ENCODE measurements around the gene FMNL2.

The FMNL2 gene

DNA sequence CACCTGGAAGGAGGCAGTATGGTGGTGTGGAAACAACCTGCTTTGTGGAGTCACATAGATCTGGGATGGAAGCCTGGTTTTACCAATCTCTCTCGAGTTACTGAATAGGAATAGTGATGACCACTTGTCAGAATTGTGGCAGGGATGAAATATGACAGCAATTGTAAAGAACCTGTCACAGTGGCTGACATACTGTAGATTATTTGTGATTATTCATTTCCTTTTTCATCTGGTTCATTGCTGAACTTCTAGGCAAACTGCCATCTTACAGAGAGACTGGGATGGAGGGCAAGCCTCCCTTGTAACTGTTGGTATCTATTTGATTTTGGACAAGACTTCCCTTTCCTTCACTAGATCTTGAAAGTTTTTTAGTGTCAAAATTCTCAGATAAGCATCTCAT is 42.0 kb downstream of the FMNL2 start:
- Histone ChIP-seq H3K36me3 (ENCODE audit: control insufficient read depth in 2 of 2, insufficient read depth in 1 of 2, low read length in 2 of 2) (no peaks in the 10 kb centered on the region), H3K27ac (ENCODE audit: extremely low read depth, low read depth, low read length) (no peak overlapping the region), H3K4me3 (ENCODE audit: low read depth, low read length) (no peak overlapping the region), H3K4me1 (ENCODE audit: control insufficient read depth, insufficient read depth, low read length) (peaks cover 21% of the 10 kb centered on the region), H3K9me3 (ENCODE audit: control insufficient read depth, insufficient read depth, low read depth, low read length) (no peaks in the 10 kb centered on the region)
- ChIA-PET CTCF (interaction anchor here (1.0 kb wide), 1 partner anchor 9 kb away, joined by 3 read pairs; no protein-coding TSS in a partner anchor), POLR2A (no interaction called here)
- TF ChIP-seq ZNF530 (tag by site-specific recombination; IDR thresholded peaks at IDR 0.05; ENCODE audit: low read depth) (no peak), ZFP37 (tag by site-specific recombination; IDR thresholded peaks at IDR 0.05) (no peak), ZFHX2 (tag by site-specific recombination; conservative IDR thresholded peaks at IDR 0.05) (no peak), ZBTB21 (tag by site-specific recombination; IDR thresholded peaks at IDR 0.05) (no peak)

DNA sequence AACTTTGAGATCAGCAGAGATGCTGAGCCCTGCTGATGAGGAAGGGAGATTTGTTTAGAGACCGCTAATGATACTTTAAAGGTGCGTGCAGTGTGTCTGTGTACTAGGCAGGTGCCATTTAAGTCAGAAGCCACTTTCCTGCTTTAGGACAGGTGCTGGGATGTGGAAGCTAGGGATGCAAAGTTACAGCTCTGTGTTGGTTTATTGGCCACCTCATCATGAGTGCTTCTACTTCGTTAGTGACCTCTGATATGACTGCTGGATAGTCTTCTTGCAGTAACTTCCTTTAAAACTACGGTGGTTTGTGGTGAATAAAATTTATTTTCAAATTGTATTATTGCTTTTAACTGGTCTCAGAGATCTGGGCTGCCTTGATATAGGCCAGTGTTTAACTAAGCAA is 44.1 kb downstream of the FMNL2 start:
- Histone ChIP-seq H3K4me1 (ENCODE audit: control insufficient read depth, insufficient read depth, low read length) (peaks cover 16% of the 10 kb centered on the region), H3K9me3 (ENCODE audit: control insufficient read depth, insufficient read depth, low read depth, low read length) (no peaks in the 10 kb centered on the region), H3K4me3 (ENCODE audit: low read depth, low read length) (no peak overlapping the region), H3K36me3 (ENCODE audit: control insufficient read depth in 2 of 2, insufficient read depth in 1 of 2, low read length in 2 of 2) (no peaks in the 10 kb centered on the region), H3K27ac (ENCODE audit: extremely low read depth, low read depth, low read length) (no peak overlapping the region)
- TF ChIP-seq ZNF416 (tag by site-specific recombination; IDR thresholded peaks at IDR 0.05) = no peak
- no peak for TF ChIP-seq ZBTB48 (tag by site-specific recombination; IDR thresholded peaks at IDR 0.05)
- no peak for TF ChIP-seq ZNF223 (tag by site-specific recombination; IDR thresholded peaks at IDR 0.05)
- no peak for TF ChIP-seq MYNN (tag by site-specific recombination; IDR thresholded peaks at IDR 0.05; ENCODE audit: borderline replicate concordance)
- no peak for TF ChIP-seq GLI4 (tag by site-specific recombination; IDR thresholded peaks at IDR 0.05)
- no peak for TF ChIP-seq ZNF677 (tag by site-specific recombination; IDR thresholded peaks at IDR 0.05)
- no peak for TF ChIP-seq ZXDB (tag by site-specific recombination; IDR thresholded peaks at IDR 0.05)
- TF ChIP-seq, protein P1, sequence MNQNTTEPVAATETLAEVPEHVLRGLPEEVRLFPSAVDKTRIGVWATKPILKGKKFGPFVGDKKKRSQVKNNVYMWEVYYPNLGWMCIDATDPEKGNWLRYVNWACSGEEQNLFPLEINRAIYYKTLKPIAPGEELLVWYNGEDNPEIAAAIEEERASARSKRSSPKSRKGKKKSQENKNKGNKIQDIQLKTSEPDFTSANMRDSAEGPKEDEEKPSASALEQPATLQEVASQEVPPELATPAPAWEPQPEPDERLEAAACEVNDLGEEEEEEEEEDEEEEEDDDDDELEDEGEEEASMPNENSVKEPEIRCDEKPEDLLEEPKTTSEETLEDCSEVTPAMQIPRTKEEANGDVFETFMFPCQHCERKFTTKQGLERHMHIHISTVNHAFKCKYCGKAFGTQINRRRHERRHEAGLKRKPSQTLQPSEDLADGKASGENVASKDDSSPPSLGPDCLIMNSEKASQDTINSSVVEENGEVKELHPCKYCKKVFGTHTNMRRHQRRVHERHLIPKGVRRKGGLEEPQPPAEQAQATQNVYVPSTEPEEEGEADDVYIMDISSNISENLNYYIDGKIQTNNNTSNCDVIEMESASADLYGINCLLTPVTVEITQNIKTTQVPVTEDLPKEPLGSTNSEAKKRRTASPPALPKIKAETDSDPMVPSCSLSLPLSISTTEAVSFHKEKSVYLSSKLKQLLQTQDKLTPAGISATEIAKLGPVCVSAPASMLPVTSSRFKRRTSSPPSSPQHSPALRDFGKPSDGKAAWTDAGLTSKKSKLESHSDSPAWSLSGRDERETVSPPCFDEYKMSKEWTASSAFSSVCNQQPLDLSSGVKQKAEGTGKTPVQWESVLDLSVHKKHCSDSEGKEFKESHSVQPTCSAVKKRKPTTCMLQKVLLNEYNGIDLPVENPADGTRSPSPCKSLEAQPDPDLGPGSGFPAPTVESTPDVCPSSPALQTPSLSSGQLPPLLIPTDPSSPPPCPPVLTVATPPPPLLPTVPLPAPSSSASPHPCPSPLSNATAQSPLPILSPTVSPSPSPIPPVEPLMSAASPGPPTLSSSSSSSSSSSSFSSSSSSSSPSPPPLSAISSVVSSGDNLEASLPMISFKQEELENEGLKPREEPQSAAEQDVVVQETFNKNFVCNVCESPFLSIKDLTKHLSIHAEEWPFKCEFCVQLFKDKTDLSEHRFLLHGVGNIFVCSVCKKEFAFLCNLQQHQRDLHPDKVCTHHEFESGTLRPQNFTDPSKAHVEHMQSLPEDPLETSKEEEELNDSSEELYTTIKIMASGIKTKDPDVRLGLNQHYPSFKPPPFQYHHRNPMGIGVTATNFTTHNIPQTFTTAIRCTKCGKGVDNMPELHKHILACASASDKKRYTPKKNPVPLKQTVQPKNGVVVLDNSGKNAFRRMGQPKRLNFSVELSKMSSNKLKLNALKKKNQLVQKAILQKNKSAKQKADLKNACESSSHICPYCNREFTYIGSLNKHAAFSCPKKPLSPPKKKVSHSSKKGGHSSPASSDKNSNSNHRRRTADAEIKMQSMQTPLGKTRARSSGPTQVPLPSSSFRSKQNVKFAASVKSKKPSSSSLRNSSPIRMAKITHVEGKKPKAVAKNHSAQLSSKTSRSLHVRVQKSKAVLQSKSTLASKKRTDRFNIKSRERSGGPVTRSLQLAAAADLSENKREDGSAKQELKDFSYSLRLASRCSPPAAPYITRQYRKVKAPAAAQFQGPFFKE (tag by site-specific recombination; IDR thresholded peaks at IDR 0.05; ENCODE audit: borderline replicate concordance) = no peak
- POLR2A ChIA-PET = no interaction called here
- CTCF ChIA-PET = no interaction called here

- Histone ChIP-seq H3K4me1 (ENCODE audit: control insufficient read depth, insufficient read depth, low read length) (peaks cover 17% of the 10 kb centered on the region), H3K36me3 (ENCODE audit: control insufficient read depth in 2 of 2, insufficient read depth in 1 of 2, low read length in 2 of 2) (no peaks in the 10 kb centered on the region), H3K27ac (ENCODE audit: extremely low read depth, low read depth, low read length) (no peak overlapping the region), H3K9me3 (ENCODE audit: control insufficient read depth, insufficient read depth, low read depth, low read length) (no peaks in the 10 kb centered on the region), H3K4me3 (ENCODE audit: low read depth, low read length) (no peak overlapping the region)
- ChIA-PET POLR2A (no interaction called here), CTCF (interaction anchor here (0.6 to 0.9 kb wide), 3 partner anchors 27 to 497 kb away, joined by 3 to 4 read pairs (median 3); no protein-coding TSS in a partner anchor)
- TF ChIP-seq ZNF560 (tag by site-specific recombination; IDR thresholded peaks at IDR 0.05; ENCODE audit: borderline replicate concordance) (no peak), ZNF610 (tag by site-specific recombination; IDR thresholded peaks at IDR 0.05; ENCODE audit: borderline replicate concordance) (no peak), ZNF513 (tag by site-specific recombination; IDR thresholded peaks at IDR 0.05) (no peak), ZNF239 (tag by site-specific recombination; IDR thresholded peaks at IDR 0.05) (no peak), RBAK (tag by site-specific recombination; IDR thresholded peaks at IDR 0.05) (no peak), ATF2 (tag by site-specific recombination; IDR thresholded peaks at IDR 0.05; ENCODE audit: low read depth) (no peak), ZNF791 (tag by site-specific recombination; IDR thresholded peaks at IDR 0.05) (no peak)
- TF ChIP-seq, protein P2, sequence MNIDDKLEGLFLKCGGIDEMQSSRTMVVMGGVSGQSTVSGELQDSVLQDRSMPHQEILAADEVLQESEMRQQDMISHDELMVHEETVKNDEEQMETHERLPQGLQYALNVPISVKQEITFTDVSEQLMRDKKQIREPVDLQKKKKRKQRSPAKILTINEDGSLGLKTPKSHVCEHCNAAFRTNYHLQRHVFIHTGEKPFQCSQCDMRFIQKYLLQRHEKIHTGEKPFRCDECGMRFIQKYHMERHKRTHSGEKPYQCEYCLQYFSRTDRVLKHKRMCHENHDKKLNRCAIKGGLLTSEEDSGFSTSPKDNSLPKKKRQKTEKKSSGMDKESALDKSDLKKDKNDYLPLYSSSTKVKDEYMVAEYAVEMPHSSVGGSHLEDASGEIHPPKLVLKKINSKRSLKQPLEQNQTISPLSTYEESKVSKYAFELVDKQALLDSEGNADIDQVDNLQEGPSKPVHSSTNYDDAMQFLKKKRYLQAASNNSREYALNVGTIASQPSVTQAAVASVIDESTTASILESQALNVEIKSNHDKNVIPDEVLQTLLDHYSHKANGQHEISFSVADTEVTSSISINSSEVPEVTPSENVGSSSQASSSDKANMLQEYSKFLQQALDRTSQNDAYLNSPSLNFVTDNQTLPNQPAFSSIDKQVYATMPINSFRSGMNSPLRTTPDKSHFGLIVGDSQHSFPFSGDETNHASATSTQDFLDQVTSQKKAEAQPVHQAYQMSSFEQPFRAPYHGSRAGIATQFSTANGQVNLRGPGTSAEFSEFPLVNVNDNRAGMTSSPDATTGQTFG (tag by site-specific recombination; IDR thresholded peaks at IDR 0.05; ENCODE audit: borderline replicate concordance) = no peak
These were observed 45.5 kb downstream of the FMNL2 start for GRCh38 chr2:152380261-152381055.

Measured in HEK293 (cell line).